Stimulated activated CD8-positive, alpha-beta memory T cell treated with anti-CD3 and anti-CD28 coated beads, Interleukin-15, amount 100 ng/mL, for 24 hours (primary cell): ENCODE data around the gene TADA2A.
"Not testable (repeated sequence)": the region's sequence is repeated elsewhere in the genome, so short reads cannot be mapped to it uniquely, and the experiment has no call there.

Experiments
- DNase-seq: peaks from one replicate; pipeline ENCODE4 v3.0.0-alpha.2; 2020; ENCODE audit warnings: low read depth

The TADA2A gene

DNA sequence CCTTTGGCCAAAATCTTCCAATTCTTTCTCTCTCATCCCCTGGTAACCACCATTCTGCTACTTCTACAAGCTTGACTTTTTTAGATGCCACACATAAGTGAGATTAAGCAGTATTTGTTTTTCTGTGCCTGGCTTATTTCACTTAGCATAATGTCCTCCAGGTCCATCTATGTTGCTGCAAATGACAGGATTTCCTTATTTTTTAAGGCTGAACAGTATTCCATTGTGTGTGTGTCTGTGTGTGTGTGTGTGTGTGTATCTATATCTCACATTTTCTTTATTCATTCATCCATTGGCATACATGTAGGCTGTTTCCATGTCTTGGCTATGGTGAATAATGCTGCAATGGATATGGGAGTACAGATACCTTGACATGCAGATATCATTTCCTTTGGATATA lies 6.2 kb upstream of the TADA2A start:
- no peak for DNase-seq

DNA sequence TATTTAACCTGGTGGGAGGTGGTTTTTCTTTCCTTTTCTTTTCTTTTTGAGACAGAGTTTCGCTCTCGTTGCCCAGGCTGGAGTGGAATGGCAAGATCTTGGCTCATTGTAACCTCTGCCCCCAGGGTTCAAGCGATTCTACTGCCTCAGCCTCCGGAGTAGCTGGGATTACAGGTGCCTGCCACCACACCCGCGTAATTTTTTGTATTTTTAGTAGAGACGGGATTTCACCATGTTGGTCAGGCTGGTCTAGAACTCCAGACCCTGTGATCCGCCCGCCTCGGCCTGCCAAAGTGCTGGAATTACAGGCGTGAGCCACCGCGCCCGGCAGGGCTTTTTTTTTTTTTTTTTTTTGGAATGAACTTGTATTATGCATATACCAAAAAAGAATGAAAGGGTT lies 1.2 kb upstream of the TADA2A start:
- not testable (repeated sequence) for DNase-seq

DNA sequence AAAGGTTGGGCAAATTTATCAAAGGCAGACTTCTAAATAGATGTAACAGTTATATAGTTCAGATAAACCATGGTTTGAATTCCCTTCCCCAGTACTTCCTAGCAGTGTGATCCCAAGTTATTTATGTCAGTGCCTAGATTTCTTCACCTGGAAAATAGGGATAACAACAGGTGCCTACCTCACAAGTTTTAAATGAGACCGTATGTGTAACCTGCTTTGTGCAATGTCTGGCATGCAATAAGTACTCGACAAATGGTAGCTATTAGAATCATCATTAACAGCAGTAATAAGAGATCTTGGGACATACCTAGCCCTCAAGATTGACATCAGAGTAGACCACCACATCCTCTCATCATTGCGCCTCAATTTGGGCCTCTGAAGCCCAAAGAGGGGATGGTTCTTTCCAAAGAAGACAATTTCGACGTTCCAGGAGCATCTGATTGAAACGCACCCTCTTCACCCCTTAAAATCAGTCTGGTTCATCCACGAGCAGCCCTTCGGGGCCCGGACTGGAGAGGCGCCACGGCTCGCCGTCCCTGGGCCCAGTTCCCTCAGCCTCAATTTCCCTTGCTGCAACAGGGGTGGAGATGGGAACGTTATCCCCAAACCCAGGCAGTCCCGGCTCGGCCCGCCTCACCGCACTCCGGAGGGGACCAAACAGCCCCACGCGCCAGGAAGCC lies 591 bp upstream of the TADA2A start:
- DNase-seq: no peak

DNA sequence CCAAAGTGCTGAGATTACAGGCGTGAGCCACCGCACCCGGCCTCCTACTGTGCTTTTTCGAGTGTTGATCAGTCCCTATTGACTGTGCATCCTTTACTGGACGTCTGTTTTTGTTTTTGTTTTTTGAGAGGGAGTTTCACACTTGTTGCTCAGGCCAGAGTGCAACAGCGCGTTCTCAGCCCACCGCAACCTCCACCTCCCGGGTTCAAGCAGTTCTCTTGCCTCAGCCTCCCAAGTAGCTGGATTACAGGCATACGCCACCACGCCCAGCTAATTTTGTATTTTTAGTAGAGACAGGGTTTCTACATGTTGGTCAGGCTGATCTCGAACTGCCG lies 1.4 kb downstream of the TADA2A start:
- not testable (repeated sequence) for DNase-seq

DNA sequence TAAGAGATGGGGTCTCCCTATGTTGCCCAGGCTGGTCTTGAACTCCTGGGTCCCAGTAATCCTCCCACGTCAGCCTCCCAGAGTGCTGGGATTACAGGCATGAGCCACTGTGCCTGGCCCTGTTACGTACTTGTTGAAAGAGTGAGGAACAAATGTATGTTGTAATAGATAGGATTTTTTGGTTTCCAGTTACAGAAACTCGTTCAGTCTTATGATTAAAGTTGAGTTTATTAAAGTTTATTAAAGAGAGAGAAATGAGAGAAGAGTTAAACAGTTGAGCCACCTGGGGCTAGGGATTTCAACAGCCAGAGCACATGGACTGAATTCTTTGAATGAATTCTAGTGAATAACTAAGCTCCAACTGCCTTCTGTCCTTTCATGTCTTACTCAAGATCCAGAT lies 3.7 kb downstream of the TADA2A start:
- DNase-seq: no peak

DNA sequence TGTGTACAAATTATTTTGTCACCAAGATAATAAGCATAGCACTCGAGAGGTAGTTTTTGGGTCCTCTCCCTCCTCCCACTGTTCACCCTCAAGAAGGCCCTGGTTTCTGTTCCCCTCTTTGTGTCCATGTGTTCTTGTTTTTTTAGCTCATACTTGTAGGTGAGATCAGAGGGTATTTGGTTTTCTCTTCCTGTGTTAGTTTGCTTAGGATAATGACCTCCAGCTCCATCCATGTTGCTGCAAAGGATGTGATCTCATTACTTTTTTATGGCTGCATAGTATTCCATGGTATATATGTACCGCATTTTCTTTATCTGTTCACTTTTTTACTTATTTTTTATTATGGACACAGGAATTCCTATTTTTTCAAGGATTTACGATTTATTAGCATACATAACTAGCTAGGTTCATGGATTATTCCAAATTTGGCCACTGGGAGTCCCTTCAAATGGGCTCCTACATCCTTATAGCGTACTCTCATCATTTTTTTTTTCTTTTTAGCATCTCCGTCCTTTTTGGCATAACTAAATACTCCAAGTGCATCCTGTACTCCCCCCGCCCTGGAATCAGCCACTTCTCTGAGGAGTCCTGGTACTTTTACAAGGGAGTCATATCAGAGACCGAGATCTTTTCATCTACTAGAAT lies 7.3 kb downstream of the TADA2A start:
- DNase-seq: no peak

DNA sequence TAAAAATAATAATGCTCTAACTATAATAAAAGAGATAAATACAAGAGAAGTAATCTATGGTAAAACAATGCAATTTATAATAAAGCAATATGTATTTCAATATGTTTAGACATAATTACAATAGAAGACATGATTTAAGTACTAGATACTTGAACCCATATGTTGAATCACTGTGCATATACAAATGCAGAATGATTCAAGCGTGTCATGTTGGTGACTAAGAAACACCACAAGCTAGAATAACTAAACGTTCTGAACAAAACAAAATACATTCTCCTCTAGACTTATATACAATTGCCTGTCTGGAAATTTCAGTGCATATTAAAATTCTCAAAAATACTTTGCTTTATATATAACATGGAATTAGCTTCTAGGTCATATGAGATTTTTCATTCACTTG lies 11.2 kb downstream of the TADA2A start:
- DNase-seq: no peak

DNA sequence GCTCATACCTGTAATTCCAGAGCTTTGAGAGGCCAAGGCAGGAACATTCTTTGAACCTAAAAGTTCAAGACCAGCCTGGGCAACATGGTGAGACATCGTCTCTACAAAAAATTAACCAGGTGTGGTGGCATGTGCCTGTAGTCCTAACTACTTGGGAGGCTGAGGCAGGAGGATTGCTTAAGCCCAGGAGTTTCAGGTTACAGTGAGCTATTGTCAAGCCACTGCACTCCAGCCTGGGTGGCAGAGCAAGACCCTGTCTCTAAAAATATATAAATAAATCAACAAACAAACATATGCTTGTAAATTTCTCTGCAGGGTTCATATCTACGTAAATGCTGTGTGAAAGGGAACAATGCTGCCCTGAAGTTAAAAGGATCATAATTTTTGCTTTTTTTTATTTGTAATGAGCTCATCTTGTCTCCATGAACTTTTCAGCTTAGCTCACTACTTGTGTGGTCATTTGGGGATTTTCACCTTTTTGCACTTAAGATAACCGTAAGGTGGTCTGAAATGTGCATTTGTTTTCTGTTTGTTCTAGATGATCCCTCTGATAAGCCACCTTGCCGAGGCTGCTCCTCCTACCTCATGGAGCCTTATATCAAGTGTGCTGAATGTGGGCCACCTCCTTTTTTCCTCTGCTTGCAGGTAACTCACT lies 16.4 kb downstream of the TADA2A start:
- no peak for DNase-seq

DNA sequence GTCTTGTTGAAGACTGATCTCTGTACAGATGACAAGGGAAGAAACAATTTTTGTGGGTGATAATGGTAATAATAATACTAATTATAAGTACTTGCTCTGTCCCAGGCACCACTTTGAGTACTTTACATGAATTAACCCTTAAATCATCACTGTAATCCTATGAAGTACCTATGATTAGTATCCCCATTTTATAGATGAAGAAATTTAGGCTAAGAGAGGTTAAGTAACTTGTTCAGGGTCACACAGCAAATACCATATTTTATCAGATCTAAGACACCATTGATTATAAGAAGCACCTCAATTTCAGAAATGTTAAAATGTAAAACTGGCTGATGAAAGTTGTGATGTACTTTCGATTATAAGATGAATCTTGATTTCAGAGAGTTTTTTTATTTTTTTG lies 18.6 kb downstream of the TADA2A start:
- DNase-seq: no peak

DNA sequence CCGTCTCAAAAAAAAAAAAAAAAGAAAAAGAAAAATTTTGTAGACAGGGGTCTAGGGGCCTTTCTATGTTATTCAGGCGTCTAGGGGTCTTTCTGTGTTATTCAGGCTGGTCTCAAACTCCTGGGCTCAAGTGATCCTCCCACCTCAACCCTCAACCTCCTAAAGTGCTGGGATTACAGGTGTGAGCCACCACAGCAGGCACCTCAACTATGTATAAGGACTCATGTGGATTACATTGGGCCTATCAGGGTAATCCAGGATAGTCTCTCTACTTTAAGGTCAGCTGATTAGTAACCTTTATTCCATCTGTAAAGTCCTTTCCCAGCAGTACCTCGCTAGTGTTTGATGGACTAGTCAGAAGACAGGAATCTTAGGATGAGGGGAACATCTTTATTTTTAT lies 22.4 kb downstream of the TADA2A start:
- DNase-seq: no peak

DNA sequence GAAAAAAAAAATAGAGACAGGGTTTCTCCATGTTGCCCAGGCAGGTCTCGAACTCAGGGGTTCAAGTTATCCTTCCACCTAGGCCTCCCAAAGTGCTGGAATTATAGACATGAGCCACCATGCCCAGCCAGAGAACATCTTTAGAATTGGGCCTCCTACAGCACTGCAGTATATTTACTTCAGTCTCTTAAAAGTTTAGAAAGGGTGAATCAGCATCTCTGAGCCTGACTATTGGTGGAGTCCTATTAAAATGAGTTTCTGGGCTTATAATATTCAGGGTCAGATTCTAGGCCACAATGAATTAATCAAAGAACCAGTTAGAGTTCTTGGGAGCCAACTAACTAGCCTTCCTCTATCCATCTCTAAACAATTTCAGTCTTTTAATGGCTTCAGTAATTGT lies 22.8 kb downstream of the TADA2A start:
- no peak for DNase-seq

DNA sequence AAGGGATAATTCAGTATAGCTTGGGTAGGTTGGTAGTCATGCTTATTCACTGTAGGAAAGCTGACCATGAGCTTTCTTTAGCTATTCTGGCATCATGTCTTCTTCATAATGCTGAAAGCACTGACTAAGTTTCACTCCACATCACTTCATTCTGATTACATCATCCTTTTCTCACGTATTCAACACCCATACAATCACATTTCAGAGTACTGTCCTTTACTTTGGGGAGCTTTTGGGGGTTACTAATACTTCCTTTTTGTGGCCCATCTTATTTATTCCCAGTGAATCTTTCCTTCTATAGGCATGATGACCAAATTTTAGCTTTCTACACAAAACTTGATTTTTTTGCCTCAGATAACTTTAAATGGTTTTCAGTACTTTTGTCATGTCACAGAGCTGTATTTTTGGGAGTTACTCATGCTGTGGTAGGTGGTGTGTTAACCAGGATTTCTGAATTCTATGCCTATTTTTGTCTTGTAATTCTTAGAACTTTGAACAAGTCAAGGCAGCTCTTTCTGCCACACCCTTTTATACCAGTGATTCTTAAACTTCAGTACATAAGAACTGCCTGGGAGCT lies 23.5 kb downstream of the TADA2A start:
- DNase-seq: no peak

DNA sequence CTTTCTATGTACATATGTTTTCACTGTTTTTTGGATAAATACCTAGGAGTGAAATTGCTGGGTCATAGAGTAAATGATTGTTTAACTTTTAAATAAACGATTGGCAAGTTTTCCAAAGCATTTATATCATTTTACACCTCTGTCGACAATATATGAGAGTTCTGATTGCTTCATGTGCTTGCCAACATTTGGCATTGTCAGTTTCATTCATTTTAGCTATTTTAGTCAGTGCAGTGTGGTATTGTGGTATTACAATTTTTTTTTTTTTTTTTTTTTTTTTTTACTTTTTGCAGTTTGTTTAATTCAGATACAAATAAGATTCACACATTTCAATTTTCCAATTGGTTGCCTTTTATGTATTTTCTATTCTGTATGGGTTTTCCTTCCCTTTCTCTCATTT lies 26.0 kb downstream of the TADA2A start:
- no peak for DNase-seq

DNA sequence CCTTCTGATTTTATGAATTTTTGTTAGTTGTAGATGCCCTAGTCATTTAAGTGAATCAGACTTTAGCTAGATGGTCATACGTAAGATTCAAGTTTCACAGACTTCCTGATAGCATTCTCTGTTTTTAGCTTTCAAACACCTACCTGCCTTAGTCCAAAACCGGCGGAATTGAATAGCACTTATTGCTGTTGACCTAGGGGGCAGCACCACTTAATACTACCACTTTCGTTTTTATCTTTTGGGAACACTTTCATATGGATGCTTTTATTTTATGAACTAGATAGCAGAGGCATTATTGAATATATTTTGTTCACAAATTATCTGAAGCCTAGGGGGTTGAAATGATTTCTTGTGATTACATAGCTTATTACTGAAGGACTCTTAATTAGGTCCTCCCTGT lies 31.5 kb downstream of the TADA2A start:
- no peak for DNase-seq

DNA sequence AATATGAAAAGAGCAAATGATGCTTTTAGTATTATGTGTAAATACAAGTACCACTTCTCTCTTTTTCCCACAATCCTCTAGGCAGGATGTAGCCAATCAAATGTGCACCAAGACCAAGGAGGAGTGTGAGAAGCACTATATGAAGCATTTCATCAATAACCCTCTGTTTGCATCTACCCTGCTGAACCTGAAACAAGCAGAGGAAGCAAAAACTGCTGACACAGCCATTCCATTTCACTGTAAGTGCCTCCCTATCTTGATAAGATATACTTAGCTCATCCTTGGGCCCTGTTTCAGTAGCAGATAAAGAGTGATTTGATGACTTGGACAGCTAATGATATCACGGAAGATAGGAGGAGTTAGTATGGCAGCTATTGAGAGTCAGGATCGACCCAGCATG lies 33.7 kb downstream of the TADA2A start:
- DNase-seq: no peak

DNA sequence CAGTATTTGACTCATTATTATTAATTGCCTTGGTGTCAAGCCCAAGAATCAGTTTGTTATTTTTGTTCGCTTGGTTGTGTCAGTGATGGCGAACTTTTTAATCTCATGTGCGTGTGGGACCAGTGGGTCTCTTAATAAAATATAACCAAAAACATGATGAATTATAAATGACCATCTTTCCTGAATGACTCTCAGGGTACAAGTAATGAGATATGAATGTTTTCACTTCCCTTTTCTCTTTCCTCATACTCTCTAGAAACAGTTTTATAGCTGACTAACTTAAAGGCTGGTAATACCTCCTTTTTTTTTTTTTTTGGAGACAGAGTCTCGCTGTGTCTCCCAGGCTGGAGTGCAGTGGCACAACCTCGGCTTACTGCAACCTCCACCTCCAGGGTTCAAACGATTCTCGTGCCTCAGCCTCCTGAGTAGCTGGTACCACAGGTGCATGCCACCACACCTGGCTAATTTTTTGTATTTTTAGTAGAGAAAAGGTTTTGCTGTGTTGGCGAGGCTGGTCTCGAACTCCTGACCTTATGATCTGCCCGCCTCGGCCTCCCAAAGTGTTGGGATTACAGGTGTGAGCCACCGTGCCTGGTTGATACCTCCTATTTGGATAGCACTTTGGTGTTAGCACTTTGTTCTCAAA lies 34.8 kb downstream of the TADA2A start:
- not testable (repeated sequence) for DNase-seq

DNA sequence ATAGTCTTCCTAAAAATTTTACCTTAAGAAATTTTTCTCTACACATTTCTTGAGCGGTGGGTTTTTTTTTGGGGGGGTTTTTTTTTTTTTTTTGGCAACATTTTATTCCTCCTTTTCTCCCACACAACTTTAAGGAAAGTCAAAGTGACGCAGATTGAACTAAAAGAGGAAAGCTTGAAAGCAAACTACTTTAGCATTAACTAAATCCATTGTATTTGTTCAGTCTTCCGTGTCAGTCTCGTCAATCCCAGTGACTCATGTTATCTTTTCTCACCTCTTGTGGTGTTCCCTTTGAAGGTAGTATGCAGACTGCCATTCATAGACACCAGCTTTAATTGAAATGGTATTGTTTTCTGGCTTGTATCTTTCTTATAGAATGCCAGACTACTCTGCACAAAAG lies 39.3 kb downstream of the TADA2A start:
- no peak for DNase-seq

DNA sequence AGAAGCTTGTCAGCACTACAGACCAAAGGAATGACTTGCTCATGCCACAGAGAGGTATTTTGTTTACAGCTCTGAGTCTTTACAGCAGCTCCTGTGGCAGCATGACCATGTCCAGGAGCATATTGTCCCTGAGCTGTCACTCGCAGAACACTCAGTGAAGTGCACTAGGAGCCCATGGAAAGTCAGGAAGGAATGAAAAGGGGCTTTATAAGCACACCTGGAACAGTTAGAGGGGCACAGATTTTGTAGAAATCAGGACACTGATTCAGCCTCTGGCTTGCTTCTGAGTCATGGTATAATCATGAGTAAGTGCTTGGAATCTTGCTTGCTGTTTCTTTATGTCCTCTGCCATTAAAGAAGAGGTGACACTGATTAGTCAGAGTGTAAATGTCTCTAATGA lies 41.0 kb downstream of the TADA2A start:
- DNase-seq: no peak

DNA sequence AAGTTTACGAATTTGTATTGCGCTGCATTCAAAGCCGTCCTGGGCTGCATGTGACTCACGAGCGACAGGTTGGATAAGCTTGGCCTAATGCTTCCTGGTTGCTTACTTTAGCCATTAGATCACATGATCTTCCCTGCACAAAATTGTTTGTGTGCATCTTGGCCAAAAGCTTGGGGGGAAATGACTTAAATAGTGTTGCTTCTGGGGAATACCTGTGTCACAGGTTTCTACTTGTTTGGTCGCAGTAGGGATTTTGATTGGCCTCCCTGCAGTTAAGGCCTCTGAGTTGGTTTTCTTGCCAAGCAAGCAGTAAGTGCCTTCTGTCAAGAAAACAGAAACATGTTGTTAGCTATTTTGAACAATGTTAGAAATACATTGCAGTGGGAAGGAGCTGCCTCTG lies 43.4 kb downstream of the TADA2A start:
- DNase-seq: no peak

DNA sequence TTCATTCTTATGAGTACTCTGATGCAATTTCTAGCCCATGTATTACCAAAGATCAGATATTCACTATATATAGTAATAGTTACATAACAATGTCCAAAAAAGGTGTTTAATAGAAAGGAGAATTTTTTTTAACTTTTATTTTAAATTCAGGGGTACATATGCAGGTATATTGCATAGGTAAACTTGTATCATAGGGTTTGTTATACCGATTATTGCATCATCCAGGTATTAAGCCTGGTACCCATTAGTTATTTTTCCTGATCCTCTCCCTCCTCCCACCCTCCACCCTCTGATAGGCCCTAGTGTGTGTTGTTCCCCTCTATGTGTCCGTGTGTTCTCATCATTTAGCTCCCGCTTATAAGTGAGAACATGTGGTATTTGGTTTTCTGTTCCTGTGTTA lies 51.1 kb downstream of the TADA2A start:
- DNase-seq: not testable (repeated sequence)

DNA sequence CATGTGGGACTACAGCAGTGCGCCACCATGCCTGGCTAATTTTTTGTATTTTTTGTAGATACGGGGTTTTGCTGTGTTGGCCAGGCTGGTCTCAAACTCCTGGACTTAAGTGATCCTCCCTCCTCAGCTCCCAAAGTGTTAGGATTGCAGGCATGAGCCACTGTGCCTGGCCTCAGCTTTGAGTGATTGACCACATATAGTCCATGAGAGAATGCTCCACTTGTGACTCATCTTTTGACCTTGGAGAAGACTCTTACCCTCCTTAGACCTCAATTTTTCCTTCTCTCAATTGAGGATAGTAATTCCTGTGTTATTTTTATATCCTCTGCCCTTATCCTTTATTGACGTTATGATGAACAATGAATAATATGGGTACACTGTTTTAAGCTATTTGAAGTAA lies 52.1 kb downstream of the TADA2A start:
- DNase-seq: no peak

DNA sequence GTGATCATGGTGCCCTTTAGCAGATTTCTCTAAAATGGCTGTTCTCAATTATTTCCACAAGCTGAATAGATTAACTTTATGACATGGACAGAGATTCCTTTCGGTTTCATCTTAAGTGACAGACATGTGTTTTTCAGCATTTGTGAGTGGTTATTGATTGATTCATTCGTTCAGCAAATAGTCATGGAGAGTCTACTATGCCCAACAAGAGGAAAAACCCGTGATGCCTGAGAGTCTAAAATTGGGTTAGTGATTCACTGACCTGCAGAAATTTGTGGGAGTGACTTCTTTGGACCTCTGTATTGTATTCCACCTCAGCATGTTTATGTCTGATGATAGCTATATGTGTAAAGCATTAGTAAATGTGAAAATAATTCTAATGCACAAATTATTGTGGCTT lies 55.0 kb downstream of the TADA2A start:
- DNase-seq: no peak

DNA sequence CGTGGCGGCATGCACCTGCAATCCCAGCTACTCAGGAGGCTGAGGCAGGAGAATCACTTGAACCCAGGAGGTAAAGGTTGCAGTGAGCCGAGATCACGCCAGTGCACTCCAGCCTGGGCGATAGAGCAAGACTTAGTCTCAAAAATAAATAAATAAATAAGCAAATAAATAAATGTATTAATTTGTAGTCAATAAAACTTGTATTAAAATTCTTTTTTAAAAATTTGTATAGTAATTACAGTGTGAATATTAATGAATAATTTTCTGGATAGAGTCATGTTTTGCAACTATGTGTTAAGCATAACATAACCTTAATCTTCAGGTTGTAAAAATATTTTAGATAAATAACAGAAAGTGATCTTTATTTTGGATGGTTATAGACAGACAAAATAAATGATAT lies 55.8 kb downstream of the TADA2A start:
- no peak for DNase-seq
